Thoracic aorta (tissue), 2 donors: ENCODE data around the gene POLA1. TPM values are rescaled to one million over a fixed set of nuclear protein-coding genes. Genes with fewer than 3 reads are reported as not detected.

Experiments used
- ATAC-seq: fragments of 150-250 bp; one replicate; pipeline ENCODE4 v1.8.0; 2017; ENCODE audit warnings: low read depth; ENCODE audit not compliant: insufficient number of reproducible peaks, low FRiP score
- DNase-seq: peaks from one replicate; pipeline ENCODE4 v3.0.0-alpha.2; 2020; ENCODE audit warnings: low spot score
- H3K27ac ChIP-seq, 2 donors: fragments of 200-600 bp; sonication (generic); 1 replicate in 1 of 2; 2 replicates in 1 of 2; pipeline ENCODE4 v1.5.1; 2016; ENCODE audit warnings: mild to moderate bottlenecking in 2 of 2, moderate library complexity in 2 of 2
- H3K27me3 ChIP-seq: fragments of 200-600 bp; sonication (generic); replicated peaks from 2 replicates; pipeline ENCODE4 v1.6.0; 2016; ENCODE audit warnings: mild to moderate bottlenecking; ENCODE audit not compliant: insufficient read depth
- H3K36me3 ChIP-seq: fragments of 200-600 bp; sonication (generic); one replicate; pipeline ENCODE4 v1.5.1; 2016
- H3K4me1 ChIP-seq, 2 donors: fragments of 200-600 bp; sonication (generic); 1 replicate in 1 of 2; 2 replicates in 1 of 2; pipeline versions ENCODE4 v1.5.1 to v1.6.0; 2016; ENCODE audit warnings: low read depth in 2 of 2, mild to moderate bottlenecking in 1 of 2; ENCODE audit not compliant: control insufficient read depth in 1 of 2
- H3K4me3 ChIP-seq: fragments of 200-600 bp; sonication (generic); 2 replicates; pipeline ENCODE4 v1.5.1; 2016; ENCODE audit warnings: mild to moderate bottlenecking
- H3K9me3 ChIP-seq: fragments of 200-600 bp; sonication (generic); 2 replicates; pipeline ENCODE4 v1.5.1; 2016
- CTCF ChIP-seq: fragments of 200-600 bp; sonication (generic); IDR thresholded peaks from one replicate; pipeline ENCODE4 v1.5.1; 2019; ENCODE audit warnings: antibody characterized with exemption
- total RNA-seq, 2 donors: library from RNA; depleted of rRNA; stranded (reverse); fragments of >200 nt; gene quantifications; one replicate each; pipeline versions ENCODE4 v1.1.0 to v1.2.3, GENCODE V29; 2016

Gene POLA1
- total RNA-seq, 2 donors from 2014 or later = 11.6 to 20.6 TPM

- Histone ChIP-seq H3K36me3 (no peaks in the 10 kb centered on the region), H3K27me3 (no peaks in the 10 kb centered on the region), H3K4me3 (no peak overlapping the region), H3K27ac (no peak overlapping the region), H3K4me1 (no peaks in the 10 kb centered on the region), H3K9me3 (no peaks in the 10 kb centered on the region)
- TF ChIP-seq CTCF = no peak
- DNase-seq (no peak), ATAC-seq (no peak)
Observed at GRCh38 chrX:24946369-24946768, 252.7 kb downstream of the POLA1 start.

- H3K27ac ChIP-seq = no peak overlapping the region
- H3K27me3 ChIP-seq = no peaks in the 10 kb centered on the region
- H3K4me3 ChIP-seq = no peak overlapping the region
- DNase-seq = no peak
- TF ChIP-seq CTCF = no peak
- H3K4me1 ChIP-seq = no peaks in the 10 kb centered on the region
- ATAC-seq = no peak
- H3K36me3 ChIP-seq = no peaks in the 10 kb centered on the region
- H3K9me3 ChIP-seq = no peaks in the 10 kb centered on the region
Observed at GRCh38 chrX:24954732-24955131, 261.0 kb downstream of the POLA1 start.

- no peak for TF ChIP-seq CTCF
Observed at GRCh38 chrX:24955372-24955930, 261.7 kb downstream of the POLA1 start.

GRCh38 chrX:24956828-24957227, 263.1 kb downstream of the POLA1 start:
- DNase-seq (no peak), ATAC-seq (no peak)
- Histone ChIP-seq H3K27ac (no peak overlapping the region), H3K4me3 (no peak overlapping the region), H3K9me3 (no peaks in the 10 kb centered on the region), H3K4me1 (no peaks in the 10 kb centered on the region), H3K36me3 (no peaks in the 10 kb centered on the region), H3K27me3 (no peaks in the 10 kb centered on the region)
- no peak for TF ChIP-seq CTCF

More at GRCh38 chrX:24955372-24955930, 261.7 kb downstream of the POLA1 start:
- no peak overlapping the region for H3K4me3 ChIP-seq
- H3K36me3 ChIP-seq = no peaks in the 10 kb centered on the region
- ATAC-seq (no peak), DNase-seq (no peak)
- no peaks in the 10 kb centered on the region for H3K9me3 ChIP-seq
- no peaks in the 10 kb centered on the region for H3K27me3 ChIP-seq
- no peaks in the 10 kb centered on the region for H3K4me1 ChIP-seq
- H3K27ac ChIP-seq = no peak overlapping the region

GRCh38 chrX:24961809-24962208, 268.1 kb downstream of the POLA1 start:
- Histone ChIP-seq H3K9me3 (no peaks in the 10 kb centered on the region), H3K27me3 (no peaks in the 10 kb centered on the region), H3K27ac (no peak overlapping the region), H3K4me3 (no peak overlapping the region), H3K36me3 (no peaks in the 10 kb centered on the region), H3K4me1 (no peaks in the 10 kb centered on the region)
- ATAC-seq = no peak
- DNase-seq = no peak
- no peak for TF ChIP-seq CTCF
